ENCODE results near the gene PPP2R2C.

PPP2R2C gene

DNA sequence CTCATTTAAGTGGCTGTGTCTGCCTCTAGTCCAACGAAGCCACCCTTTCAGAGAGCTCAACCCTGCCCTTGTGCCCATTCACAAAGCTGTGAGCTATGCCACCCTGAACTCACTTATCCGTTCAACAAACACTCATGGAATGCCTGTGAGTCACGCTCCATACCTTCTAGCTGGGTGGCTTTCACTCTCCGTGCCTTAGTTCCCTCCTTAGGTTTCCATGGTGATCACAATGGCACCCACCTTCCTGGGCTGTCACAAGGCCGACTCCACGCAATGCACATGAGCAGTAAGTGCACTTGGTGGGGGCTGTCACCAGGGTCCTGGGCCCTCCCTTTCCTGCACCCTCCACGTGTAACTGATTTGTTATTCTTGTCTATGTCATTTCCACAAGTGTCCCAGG lies 37.2 kb upstream of the PPP2R2C start:
- no peak for DNase-seq (ENCODE audit: extremely low read depth, low read depth)

DNA sequence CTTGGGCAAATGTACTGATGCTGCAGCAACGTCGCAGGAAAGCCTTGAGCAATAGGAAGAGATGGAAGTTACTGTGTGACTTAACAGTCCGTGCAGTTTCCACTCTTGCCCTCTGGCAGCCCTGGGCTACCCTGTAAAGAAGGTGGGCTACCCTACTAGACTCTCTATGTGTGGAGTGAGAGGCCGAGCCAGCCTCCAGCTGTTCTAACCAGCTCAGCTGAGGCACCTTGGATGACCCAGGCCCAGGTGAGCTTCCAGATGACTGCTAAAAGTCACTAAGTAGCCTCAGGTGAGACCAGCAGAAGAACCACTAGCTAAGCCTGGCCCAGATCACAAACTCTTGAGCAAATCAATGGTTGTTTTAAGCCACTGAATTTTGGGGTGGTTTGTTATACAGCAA lies 34.9 kb upstream of the PPP2R2C start:
- TF ChIP-seq, protein P1, sequence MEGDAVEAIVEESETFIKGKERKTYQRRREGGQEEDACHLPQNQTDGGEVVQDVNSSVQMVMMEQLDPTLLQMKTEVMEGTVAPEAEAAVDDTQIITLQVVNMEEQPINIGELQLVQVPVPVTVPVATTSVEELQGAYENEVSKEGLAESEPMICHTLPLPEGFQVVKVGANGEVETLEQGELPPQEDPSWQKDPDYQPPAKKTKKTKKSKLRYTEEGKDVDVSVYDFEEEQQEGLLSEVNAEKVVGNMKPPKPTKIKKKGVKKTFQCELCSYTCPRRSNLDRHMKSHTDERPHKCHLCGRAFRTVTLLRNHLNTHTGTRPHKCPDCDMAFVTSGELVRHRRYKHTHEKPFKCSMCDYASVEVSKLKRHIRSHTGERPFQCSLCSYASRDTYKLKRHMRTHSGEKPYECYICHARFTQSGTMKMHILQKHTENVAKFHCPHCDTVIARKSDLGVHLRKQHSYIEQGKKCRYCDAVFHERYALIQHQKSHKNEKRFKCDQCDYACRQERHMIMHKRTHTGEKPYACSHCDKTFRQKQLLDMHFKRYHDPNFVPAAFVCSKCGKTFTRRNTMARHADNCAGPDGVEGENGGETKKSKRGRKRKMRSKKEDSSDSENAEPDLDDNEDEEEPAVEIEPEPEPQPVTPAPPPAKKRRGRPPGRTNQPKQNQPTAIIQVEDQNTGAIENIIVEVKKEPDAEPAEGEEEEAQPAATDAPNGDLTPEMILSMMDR (IDR thresholded peaks at IDR 0.05; ENCODE audit: low read depth, low read length) = no peak
- no peak for DNase-seq (ENCODE audit: extremely low read depth, low read depth)

More for the DNA sequence above, 37.2 kb upstream of the PPP2R2C start:
- TF ChIP-seq, protein P1 (IDR thresholded peaks at IDR 0.05; ENCODE audit: low read depth, low read length) = no peak

DNA sequence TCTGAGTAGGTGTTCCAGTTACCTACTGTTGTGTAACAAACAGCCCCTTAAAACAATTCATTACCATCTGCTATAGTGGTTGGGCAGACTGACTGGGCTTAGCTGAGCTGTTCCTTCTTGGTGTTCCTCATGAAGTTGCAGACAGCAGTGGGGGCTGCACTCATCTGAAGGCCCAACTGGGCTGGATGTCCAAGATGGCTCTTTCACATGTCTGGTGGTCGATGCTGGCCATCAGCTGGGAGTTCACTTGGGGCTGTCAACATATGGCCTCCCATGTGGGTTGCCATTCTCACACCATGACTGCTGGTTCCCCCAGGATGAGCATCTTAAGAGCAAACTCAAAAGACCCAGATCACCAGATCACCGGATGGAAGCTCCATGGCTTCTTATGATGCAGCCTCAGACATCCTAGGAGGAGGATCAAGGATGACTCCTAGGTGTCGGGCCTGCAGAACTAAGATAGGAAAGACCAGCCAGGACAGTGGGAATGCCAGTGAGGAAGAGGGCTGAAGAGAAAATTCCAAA lies 34.3 kb upstream of the PPP2R2C start:
- no peak for DNase-seq (ENCODE audit: extremely low read depth, low read depth)
- TF ChIP-seq, protein P1 (IDR thresholded peaks at IDR 0.05; ENCODE audit: low read depth, low read length) = no peak

DNA sequence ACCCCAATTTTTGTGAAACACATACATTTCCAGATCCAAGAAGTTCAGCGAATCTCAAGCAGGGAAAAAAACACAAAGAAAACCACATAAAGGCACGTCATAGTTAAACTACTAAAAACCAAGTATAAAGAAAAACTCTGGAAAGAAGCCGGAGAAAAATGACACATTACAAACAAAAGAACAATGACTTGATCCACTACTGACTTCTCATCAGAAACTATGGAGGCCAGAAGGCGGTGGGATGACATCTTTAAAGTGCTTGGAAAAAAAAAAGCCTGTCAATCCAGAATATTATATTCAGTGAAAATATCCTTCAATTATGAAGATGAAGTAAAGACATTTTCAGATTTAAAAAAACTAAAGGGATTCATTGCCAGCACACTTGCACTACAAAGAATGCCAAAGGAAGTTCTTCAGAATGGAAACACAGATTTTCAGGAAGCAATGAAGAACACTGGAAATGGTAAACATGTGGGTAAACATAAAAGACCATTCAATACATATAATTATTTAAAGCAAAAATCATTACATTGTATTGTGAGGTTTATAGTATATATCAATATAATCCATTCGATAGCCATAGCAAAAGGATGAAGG lies 32.6 kb upstream of the PPP2R2C start:
- DNase-seq (ENCODE audit: extremely low read depth, low read depth) = no peak
- TF ChIP-seq, protein P1 (IDR thresholded peaks at IDR 0.05; ENCODE audit: low read depth, low read length) = no peak

DNA sequence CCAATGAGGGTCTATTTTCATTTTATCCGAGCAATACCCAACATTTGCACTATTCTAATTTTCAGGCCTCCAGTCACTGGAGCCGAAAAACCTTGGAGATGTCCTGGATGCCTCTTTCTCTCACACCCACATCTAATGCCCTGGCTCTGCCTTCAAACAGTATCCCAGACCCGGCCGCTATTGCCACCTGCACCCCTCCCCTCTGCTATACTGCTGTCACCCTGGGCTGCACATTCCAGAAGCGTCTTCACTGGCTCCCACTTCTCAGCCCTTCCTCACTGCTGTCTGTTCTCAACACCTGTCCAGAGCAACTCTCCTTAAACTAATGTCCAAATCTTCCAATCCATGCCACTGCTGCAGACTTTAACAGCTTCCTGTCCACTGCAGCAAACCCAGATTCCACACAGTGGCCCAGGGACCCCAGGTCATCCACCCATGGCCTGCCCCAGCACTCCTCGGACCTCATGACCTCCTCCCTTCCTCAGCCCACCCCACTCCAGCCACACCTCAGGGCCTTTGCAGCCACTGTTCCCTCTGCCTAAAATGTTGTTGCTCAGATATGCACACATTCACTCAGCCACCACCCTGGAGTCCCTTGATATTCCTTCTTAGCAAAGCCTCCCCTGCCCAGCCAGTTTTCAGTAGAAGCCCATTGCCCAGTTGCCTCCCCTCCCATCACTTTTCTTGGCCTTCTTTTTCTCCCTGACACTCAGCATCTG lies 30.5 kb upstream of the PPP2R2C start:
- DNase-seq (ENCODE audit: extremely low read depth, low read depth) = no peak
- TF ChIP-seq, protein P1 (IDR thresholded peaks at IDR 0.05; ENCODE audit: low read depth, low read length) = no peak

DNA sequence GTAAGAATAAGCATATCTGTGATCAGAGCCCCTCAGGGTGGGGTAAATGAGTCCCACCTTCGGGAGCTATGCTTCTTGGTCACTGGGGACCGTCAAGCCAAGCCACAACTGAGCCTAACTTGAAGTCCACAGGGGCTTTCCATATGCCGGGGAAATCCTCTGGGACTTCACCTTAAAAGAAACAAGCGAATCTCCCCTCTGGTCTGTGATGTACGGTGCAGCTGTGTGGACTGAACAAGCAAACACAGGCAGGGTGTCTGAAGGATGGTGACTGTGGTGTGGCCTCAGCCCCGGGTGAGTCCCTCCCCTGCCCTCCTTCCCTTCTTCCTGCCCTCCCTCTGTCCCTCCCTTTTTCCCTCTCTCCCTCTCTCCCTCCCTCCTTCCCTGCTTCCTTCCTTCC lies 29.7 kb upstream of the PPP2R2C start:
- DNase-seq (ENCODE audit: extremely low read depth, low read depth) = no peak
- TF ChIP-seq, protein P1 (IDR thresholded peaks at IDR 0.05; ENCODE audit: low read depth, low read length) = no peak

DNA sequence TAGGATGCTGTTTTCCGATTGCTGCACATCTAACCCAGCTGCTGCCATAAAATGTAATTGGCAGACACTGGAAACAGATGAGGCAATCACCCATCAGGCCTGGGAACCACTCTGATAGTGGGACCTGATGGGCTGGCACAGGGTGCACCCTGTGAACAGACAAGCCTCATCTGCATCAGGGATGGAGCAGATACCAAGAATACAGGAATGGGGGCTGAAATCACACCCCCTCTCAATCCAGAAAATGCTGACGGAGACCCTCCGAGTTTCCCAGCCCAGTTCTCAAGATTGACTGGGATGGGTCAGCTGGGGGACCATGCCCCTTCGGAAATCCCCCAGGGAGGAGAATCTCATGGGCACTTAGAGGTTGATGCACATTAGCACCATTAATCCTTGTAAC lies 28.8 kb upstream of the PPP2R2C start:
- DNase-seq (ENCODE audit: extremely low read depth, low read depth) = no peak

More for the DNA sequence above, 28.8 kb upstream of the PPP2R2C start:
- TF ChIP-seq, protein P1 (IDR thresholded peaks at IDR 0.05; ENCODE audit: low read depth, low read length) = no peak

Measured in AG09319 (cell line).